IMR-90 (cell line): ENCODE measurements around the gene UGT1A3. TPM values are rescaled to one million over a fixed set of nuclear protein-coding genes. Genes with fewer than 3 reads are reported as not detected.

ENCODE experiments used
- ATAC-seq: fragments of 200-7000 bp; cut with Tn5 transposase; 2 replicates; pipeline ENCODE4 v1.9.1; 2020; ENCODE audit warnings: low read depth, mild to moderate bottlenecking, moderate library complexity
- BruUV-seq: library from RNA; stranded (reverse); fragments of 400-500 nt; replicated peaks from 2 replicates; lab custom pipeline; 2021; lab: Mats Ljungman, UMichigan
- CTCF ChIA-PET: fragments of 300-600 bp; formaldehyde crosslinking; extraction: SDS; loops from one replicate; lab custom pipeline; 2021; ENCODE audit warnings: antibody characterized with exemption; lab: Yijun Ruan, JAX
- POLR2A ChIA-PET: fragments of 300-600 bp; sonication (Branson Sonifier 250); formaldehyde crosslinking; loops from one replicate; lab custom pipeline; 2022; ENCODE audit warnings: antibody characterized with exemption; ENCODE audit not compliant: unreplicated experiment; lab: Charles Lee
- DNase-seq: peaks from one replicate; pipeline ENCODE4 v3.0.0; 2013
- H2AFZ ChIP-seq: replicated peaks from 2 replicates; pipeline ENCODE3; 2013; ENCODE audit warnings: low read length, mild to moderate bottlenecking; ENCODE audit not compliant: poor library complexity
- H2AK5ac ChIP-seq: 2 replicates; pipeline ENCODE4 v1.6.1; 2013; ENCODE audit warnings: low read depth, low read length, inconsistent platforms
- H2AK9ac ChIP-seq: replicated peaks from 2 replicates; pipeline ENCODE3; 2013; ENCODE audit warnings: mild to moderate bottlenecking, low read depth, low read length, moderate library complexity; ENCODE audit not compliant: poor library complexity
- H2BK120ac ChIP-seq: 2 replicates; pipeline ENCODE4 v1.6.1; 2013; ENCODE audit warnings: low read depth, low read length, inconsistent platforms
- H2BK15ac ChIP-seq: 3 replicates; pipeline ENCODE4 v1.6.1; 2013; ENCODE audit warnings: low read depth, low read length, inconsistent platforms
- H2BK20ac ChIP-seq: 2 replicates; pipeline ENCODE4 v1.6.1; 2013; ENCODE audit warnings: low read depth, mild to moderate bottlenecking, inconsistent platforms, low read length, moderate library complexity
- H2BK5ac ChIP-seq: 2 replicates; pipeline ENCODE4 v1.6.1; 2013; ENCODE audit warnings: mild to moderate bottlenecking, low read depth, low read length, inconsistent platforms; ENCODE audit not compliant: poor library complexity, severe bottlenecking
- H3K14ac ChIP-seq: replicated peaks from 2 replicates; pipeline ENCODE4 v1.6.1; 2013; ENCODE audit warnings: low read depth, low read length, inconsistent platforms
- H3K18ac ChIP-seq: 2 replicates; pipeline ENCODE4 v1.6.1; 2013; ENCODE audit warnings: low read depth, low read length, control low read depth
- H3K23ac ChIP-seq: 2 replicates; pipeline ENCODE4 v1.6.1; 2013; ENCODE audit warnings: low read depth, low read length, inconsistent platforms
- H3K27ac ChIP-seq: 2 replicates; pipeline ENCODE4 v1.5.1; 2013; ENCODE audit warnings: mild to moderate bottlenecking, control low read depth, low read length; ENCODE audit not compliant: insufficient read depth
- H3K27me3 ChIP-seq: 2 replicates; pipeline ENCODE4 v1.6.1; 2013; ENCODE audit warnings: low read length; ENCODE audit not compliant: control insufficient read depth, insufficient read depth
- H3K36me3 ChIP-seq: 2 replicates; pipeline ENCODE4 v1.6.1; 2013; ENCODE audit warnings: low read length, mixed read lengths; ENCODE audit not compliant: control insufficient read depth, insufficient read depth
- H3K4ac ChIP-seq: 2 replicates; pipeline ENCODE4 v1.6.1; 2013; ENCODE audit warnings: low read depth, low read length, inconsistent platforms
- H3K4me1 ChIP-seq: 2 replicates; pipeline ENCODE4 v1.6.1; 2013; ENCODE audit warnings: low read length, mixed read lengths; ENCODE audit not compliant: control insufficient read depth, insufficient read depth
- H3K4me2 ChIP-seq: 2 replicates; pipeline ENCODE4 v1.6.1; 2013; ENCODE audit warnings: low read depth, mild to moderate bottlenecking, control low read depth, low read length, moderate library complexity
- H3K4me3 ChIP-seq: 2 replicates; pipeline ENCODE4 v1.5.1; 2013; ENCODE audit warnings: low read depth, mild to moderate bottlenecking, control low read depth, low read length, moderate library complexity; ENCODE audit not compliant: insufficient read depth
- H3K56ac ChIP-seq: 2 replicates; pipeline ENCODE4 v1.6.1; 2013; ENCODE audit warnings: low read length, inconsistent platforms; ENCODE audit not compliant: insufficient read depth; ENCODE audit errors: extremely low read depth
- H3K79me1 ChIP-seq, 2 experiments: 2 replicates each; pipeline ENCODE4 v1.6.1; 2013; ENCODE audit warnings: low read length in 2 of 2, inconsistent platforms in 1 of 2, low read depth in 1 of 2
- H3K9ac ChIP-seq: 2 replicates; pipeline ENCODE4 v1.6.1; 2013; ENCODE audit warnings: low read depth, low read length, control low read depth
- H3K9me1 ChIP-seq: 2 replicates; pipeline ENCODE4 v1.6.1; 2013; ENCODE audit warnings: low read length, inconsistent platforms; ENCODE audit not compliant: insufficient read depth
- H3K9me3 ChIP-seq: 2 replicates; pipeline ENCODE4 v1.6.1; 2013; ENCODE audit warnings: low read length; ENCODE audit not compliant: control insufficient read depth, insufficient read depth
- H4K20me1 ChIP-seq: 2 replicates; pipeline ENCODE4 v1.6.1; 2013; ENCODE audit warnings: low read length, inconsistent platforms; ENCODE audit not compliant: insufficient read depth
- H4K5ac ChIP-seq: 2 replicates; pipeline ENCODE4 v1.6.1; 2013; ENCODE audit warnings: mild to moderate bottlenecking, low read depth, low read length, control low read depth
- H4K8ac ChIP-seq, 2 experiments: 2 replicates each; pipeline ENCODE4 v1.6.1; 2013; ENCODE audit warnings: low read depth in 2 of 2, low read length in 2 of 2, control low read depth in 1 of 2, inconsistent platforms in 1 of 2
- H4K91ac ChIP-seq: 2 replicates; pipeline ENCODE4 v1.6.1; 2013; ENCODE audit warnings: low read depth, low read length, inconsistent platforms; ENCODE audit not compliant: insufficient read depth
- BHLHE40 ChIP-seq: fragments of 150-350 bp; IDR thresholded peaks from 2 replicates; pipeline ENCODE4 v1.6.1; 2016; ENCODE audit warnings: mild to moderate bottlenecking, low read depth, low read length
- CEBPB ChIP-seq: IDR thresholded peaks from 2 replicates; pipeline ENCODE4 v1.6.1; 2012; ENCODE audit warnings: low read depth, low read length, improper control_type of control experiment
- CTCF ChIP-seq: conservative IDR thresholded peaks from 2 replicates; pipeline ENCODE4 v1.5.1; 2012; ENCODE audit warnings: mild to moderate bottlenecking, low read depth, low read length, improper control_type of control experiment
- ELK1 ChIP-seq: fragments of 150-350 bp; IDR thresholded peaks from 2 replicates; pipeline ENCODE4 v1.6.1; 2016; ENCODE audit warnings: low read depth, mild to moderate bottlenecking, low read length, moderate library complexity, borderline replicate concordance
- FOS ChIP-seq: fragments of 150-350 bp; IDR thresholded peaks from 2 replicates; pipeline ENCODE4 v1.6.1; 2016; ENCODE audit warnings: low read depth, low read length
- MAFK ChIP-seq: IDR thresholded peaks from 2 replicates; pipeline ENCODE4 v1.6.1; 2012; ENCODE audit warnings: low read depth, low read length, improper control_type of control experiment
- MAZ ChIP-seq: IDR thresholded peaks from 2 replicates; pipeline ENCODE4 v1.6.1; 2012; ENCODE audit warnings: low read depth, mild to moderate bottlenecking, low read length, improper control_type of control experiment, moderate library complexity, borderline replicate concordance
- MXI1 ChIP-seq: IDR thresholded peaks from 2 replicates; pipeline ENCODE4 v1.6.1; 2012; ENCODE audit warnings: low read depth, mild to moderate bottlenecking, low read length, moderate library complexity, borderline replicate concordance
- POLR2A ChIP-seq: IDR thresholded peaks from 2 replicates; pipeline ENCODE4 v1.6.1; 2012; ENCODE audit warnings: mild to moderate bottlenecking, low read depth, low read length
- RAD21 ChIP-seq: IDR thresholded peaks from 2 replicates; pipeline ENCODE4 v1.6.1; 2012; ENCODE audit warnings: low read length, improper control_type of control experiment
- RCOR1 ChIP-seq: IDR thresholded peaks from 2 replicates; pipeline ENCODE4 v1.6.1; 2012; ENCODE audit warnings: mild to moderate bottlenecking, low read length, improper control_type of control experiment; ENCODE audit not compliant: insufficient replicate concordance
- RFX5 ChIP-seq: IDR thresholded peaks from 2 replicates; pipeline ENCODE4 v1.8.0; 2012; ENCODE audit warnings: low read depth, mild to moderate bottlenecking, low read length, moderate library complexity
- SMC3 ChIP-seq: fragments of 150-350 bp; IDR thresholded peaks from 2 replicates; pipeline ENCODE4 v1.6.1; 2016; ENCODE audit warnings: low read depth, mild to moderate bottlenecking, antibody characterized with exemption, low read length, moderate library complexity
- WGBS, 2 experiments: methylation state at CpG; one replicate each; pipeline versions ENCODE4 v1.1.5 to v1.1.7; 2013; ENCODE audit warnings: missing lambda C conversion rate in 2 of 2; ENCODE audit not compliant: insufficient read length in 1 of 2; ENCODE audit errors: extremely low coverage in 2 of 2; 5-methylcytosine and 5-hydroxymethylcytosine counted together
- dilution Hi-C: fragments of 300-500 bp; cut with HindIII; formaldehyde crosslinking; loops from one replicate; pipeline ENCODE4 v1.14.3; 2018; ENCODE audit warnings: low sequenced_read_pairs; ENCODE audit not compliant: unreplicated experiment
- in situ Hi-C: fragments of 300-500 bp; cut with MboI; formaldehyde crosslinking; loops from 3 replicates; pipeline ENCODE4 v1.14.3; 2019; ENCODE audit warnings: low sequenced_read_pairs, inconsistent platforms, mixed read lengths
- intact Hi-C: fragments of 100-400 bp; cut with micrococcal nuclease; formaldehyde crosslinking; loops from 2 replicates; pipeline ENCODE4 v1.10.0; 2022
- polyA plus RNA-seq, 3 experiments: library from polyadenylated mRNA; depleted of rRNA; stranded (reverse); fragments of >200 nt; gene quantifications; 2 replicates each; pipeline ENCODE4 v1.2.3, GENCODE V29; 2012; ENCODE audit warnings: low replicate concordance in 1 of 3
- total RNA-seq: library from RNA; depleted of rRNA; stranded (reverse); fragments of >200 nt; gene quantifications from 2 replicates; pipeline ENCODE4 v1.2.3, GENCODE V29; 2012

UGT1A3 gene
- total and polyA plus RNA-seq, 2 of the 4 experiments (the other 2 are of a cell fraction) = not detected

DNA sequence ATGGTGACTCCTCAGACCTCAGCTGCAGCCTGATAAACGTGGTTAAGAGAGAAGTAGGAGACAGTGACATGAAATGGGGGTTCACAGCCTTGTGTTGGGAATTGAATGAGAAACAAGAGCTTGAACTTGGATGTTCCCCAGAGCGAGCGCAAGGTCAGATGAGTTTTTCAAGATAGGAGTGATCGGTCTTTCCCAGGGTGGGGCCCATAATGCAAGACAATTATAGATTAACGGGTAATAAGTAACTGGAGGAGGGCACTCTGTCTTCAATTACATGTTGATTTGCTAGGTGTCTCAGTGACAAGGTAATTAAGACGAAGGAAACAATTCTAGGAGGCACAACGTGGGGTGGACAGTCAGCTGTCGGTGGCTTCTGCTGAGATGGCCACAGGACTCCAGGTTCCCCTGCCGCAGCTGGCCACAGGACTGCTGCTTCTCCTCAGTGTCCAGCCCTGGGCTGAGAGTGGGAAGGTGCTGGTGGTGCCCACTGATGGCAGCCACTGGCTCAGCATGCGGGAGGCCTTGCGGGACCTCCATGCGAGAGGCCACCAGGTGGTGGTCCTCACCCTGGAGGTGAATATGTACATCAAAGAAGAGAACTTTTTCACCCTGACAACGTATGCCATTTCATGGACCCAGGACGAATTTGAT, 16.1 kb upstream of the UGT1A3 start, which contains the start of gene UGT1A5:
Gene UGT1A5, plus strand, starts transcription at position 297 of the 651 bp plus-strand sequence. Its CDS starts 85 bp downstream, at position 382.
- in situ Hi-C loops = loop anchor here (5.0 kb wide), 1 partner anchor 265 kb away; no protein-coding TSS in a partner anchor
- no peak within 1 kb of the TSS for H4K8ac ChIP-seq
- peaks cover 4% of the 10 kb centered on the region; the same call in 1 of the 2 replicates for H3K27me3 ChIP-seq
- no TSS peak for BruUV-seq
- no peak within 1 kb of the TSS for H3K14ac ChIP-seq
- no peak within 1 kb of the TSS for H2AFZ ChIP-seq
- H2BK120ac ChIP-seq = no peak within 1 kb of the TSS
- DNase-seq = no peak
- ATAC-seq = no peak
- no peak within 1 kb of the TSS for H4K5ac ChIP-seq
- intact Hi-C loops = loop anchor here (5.0 kb wide), 3 partner anchors 155 to 1405 kb away; no protein-coding TSS in a partner anchor
- no peak within 1 kb of the TSS for H3K56ac ChIP-seq
- H3K4ac ChIP-seq = no peak within 1 kb of the TSS
- H3K18ac ChIP-seq = no peak within 1 kb of the TSS
- no peak within 1 kb of the TSS for H3K23ac ChIP-seq
- no peaks in the 10 kb centered on the region for H3K36me3 ChIP-seq
- H2BK20ac ChIP-seq = no peak within 1 kb of the TSS
- H2AK9ac ChIP-seq = no peak within 1 kb of the TSS
- 71% methylated on average over 5 of the region's 14 CpGs; no CpG with 5 or more reads in 1 of the 2 experiments for WGBS, 2 experiments
- H2AK5ac ChIP-seq = no peak within 1 kb of the TSS
- H2BK15ac ChIP-seq = no peak within 1 kb of the TSS
- H3K4me2 ChIP-seq = no peak within 1 kb of the TSS
- H3K4me1 ChIP-seq = peaks cover 2% of the 10 kb centered on the region
- no peaks in the 10 kb centered on the region for H4K20me1 ChIP-seq
- no peaks in the 10 kb centered on the region for H3K79me1 ChIP-seq
- no peak within 1 kb of the TSS for H3K4me3 ChIP-seq
- H4K91ac ChIP-seq = no peak within 1 kb of the TSS
- dilution Hi-C loops = no loop called here
- POLR2A ChIA-PET = no interaction called here
- H3K9me3 ChIP-seq = no peaks in the 10 kb centered on the region
- TF ChIP-seq RAD21 = no peak
- no peak for TF ChIP-seq MAFK
- TF ChIP-seq SMC3 = no peak
- TF ChIP-seq ELK1 = no peak
- no peak for TF ChIP-seq MXI1
- TF ChIP-seq BHLHE40 = no peak
- TF ChIP-seq MAZ = no peak
- TF ChIP-seq FOS = no peak
- TF ChIP-seq CTCF = no peak
- TF ChIP-seq RCOR1 = no peak
- no peak for TF ChIP-seq RFX5
- TF ChIP-seq CEBPB = no peak
- no peak for TF ChIP-seq POLR2A
- CTCF ChIA-PET = no interaction called here
- no peak within 1 kb of the TSS for H2BK5ac ChIP-seq
- no peak within 1 kb of the TSS for H3K9ac ChIP-seq
- H3K27ac ChIP-seq = no peak within 1 kb of the TSS
- no peaks in the 10 kb centered on the region for H3K9me1 ChIP-seq
